Lung microvascular endothelial cell (primary cell): ENCODE data around the gene MRPS22. TPM values are rescaled to one million over a fixed set of nuclear protein-coding genes. Genes with fewer than 3 reads are reported as not detected.

Experiments
- DNase-seq, 2 donors: peaks; one replicate each; pipeline versions ENCODE4 v3.0.0 to v3.0.0-alpha.2; 2010; ENCODE audit warnings: low read depth in 2 of 2
- total RNA-seq: library from RNA; depleted of rRNA; stranded (reverse); fragments of >200 nt; gene quantifications from 2 replicates; pipeline ENCODE4 v1.2.1, GENCODE V29; 2014

MRPS22 gene
- total RNA-seq: 55.4 and 58.2 TPM in 2 replicates

DNA sequence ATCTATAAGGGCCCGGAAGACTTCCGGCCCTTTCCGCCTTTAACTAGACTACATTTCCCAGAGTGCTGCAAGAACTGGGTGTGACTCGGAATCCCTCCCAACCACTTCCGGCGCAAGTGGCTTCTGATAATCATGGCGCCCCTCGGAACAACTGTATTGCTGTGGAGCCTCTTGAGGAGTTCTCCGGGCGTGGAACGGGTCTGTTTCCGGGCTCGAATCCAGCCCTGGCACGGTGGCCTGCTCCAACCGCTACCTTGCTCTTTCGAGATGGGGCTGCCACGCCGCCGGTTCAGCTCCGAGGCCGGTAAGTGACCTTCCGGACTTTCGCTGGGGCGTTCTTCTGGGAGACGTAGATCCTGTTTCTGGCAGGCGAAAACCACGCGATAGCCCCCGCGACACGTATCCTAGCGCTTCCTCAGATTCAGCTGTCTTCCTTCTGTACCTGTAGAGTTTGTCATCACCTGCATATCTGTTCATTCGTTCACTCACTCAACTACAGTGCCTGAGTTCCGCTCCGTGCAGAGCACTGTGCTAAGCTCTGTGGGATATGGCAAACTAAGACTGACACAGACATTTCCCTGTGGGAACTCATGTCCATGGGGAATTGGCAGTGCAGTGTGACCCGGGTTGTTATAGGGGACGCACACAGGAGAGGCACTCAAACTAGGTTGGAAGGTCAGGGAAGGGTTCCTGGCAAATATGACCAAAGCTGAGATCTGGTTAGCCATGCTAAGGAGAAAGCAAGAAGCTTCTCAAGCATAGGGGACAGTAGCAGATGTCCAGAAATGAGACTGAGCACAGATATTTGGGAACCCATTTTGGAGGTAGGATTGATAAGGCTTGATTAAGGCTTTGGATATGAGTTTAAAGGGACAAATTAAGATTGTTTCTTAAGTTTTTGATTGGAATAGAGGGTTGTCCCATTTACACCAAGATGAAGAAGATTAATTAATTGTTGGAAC lies at the start of gene MRPS22:
Gene MRPS22 (plus strand): TSS at position 126 of the 962 bp plus-strand sequence. CDS start 7 bp downstream, at position 133.
- DNase-seq: peak; percentile 91 to 93

DNA sequence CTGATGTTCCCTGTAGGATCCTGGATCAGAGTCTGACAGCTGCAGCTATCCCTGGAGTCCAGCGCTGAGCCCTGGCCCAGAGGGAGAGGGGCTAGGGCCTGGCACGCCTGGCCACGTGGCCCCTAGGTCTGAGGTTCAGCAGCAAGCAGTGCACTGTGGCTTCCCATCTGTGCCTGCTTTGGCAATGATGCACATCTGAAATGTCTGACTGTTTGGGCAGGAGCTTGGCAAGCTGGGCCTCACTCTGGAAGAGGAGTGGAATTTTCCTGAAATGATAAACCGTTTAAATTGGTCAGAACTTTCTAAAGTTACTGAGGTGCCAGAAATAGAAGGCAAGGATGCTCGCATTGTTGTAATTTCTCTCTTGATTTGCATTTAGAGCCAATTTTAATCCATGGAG lies 48.8 kb upstream of the MRPS22 start:
- DNase-seq: no peak

DNA sequence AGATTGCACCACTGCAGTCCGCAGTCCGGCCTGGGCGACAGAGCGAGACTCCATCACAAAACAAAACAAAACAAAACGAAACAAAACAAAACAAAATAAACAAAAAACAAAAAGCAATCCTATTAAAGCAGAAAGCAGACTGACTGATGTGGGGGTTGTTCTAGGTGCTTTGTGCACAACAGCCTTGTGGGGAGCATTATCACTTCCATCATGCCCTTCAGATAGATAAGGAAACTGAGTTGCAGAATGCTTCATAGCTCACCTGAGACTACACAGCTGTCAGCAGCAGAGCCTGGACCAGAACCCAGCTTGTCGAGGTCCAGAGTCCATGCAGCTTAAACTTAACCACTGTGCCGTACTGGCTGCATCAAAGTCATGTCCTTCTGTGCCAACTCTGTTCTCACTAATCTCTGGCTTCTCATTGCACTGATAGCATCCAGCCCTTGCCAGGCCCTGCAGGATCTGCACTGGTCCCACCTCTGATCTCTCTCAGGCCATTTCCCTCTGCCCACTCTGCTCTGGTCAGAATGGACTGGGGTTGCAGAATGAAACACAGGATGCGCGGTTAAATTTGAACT lies 47.6 kb upstream of the MRPS22 start:
- DNase-seq: no peak

DNA sequence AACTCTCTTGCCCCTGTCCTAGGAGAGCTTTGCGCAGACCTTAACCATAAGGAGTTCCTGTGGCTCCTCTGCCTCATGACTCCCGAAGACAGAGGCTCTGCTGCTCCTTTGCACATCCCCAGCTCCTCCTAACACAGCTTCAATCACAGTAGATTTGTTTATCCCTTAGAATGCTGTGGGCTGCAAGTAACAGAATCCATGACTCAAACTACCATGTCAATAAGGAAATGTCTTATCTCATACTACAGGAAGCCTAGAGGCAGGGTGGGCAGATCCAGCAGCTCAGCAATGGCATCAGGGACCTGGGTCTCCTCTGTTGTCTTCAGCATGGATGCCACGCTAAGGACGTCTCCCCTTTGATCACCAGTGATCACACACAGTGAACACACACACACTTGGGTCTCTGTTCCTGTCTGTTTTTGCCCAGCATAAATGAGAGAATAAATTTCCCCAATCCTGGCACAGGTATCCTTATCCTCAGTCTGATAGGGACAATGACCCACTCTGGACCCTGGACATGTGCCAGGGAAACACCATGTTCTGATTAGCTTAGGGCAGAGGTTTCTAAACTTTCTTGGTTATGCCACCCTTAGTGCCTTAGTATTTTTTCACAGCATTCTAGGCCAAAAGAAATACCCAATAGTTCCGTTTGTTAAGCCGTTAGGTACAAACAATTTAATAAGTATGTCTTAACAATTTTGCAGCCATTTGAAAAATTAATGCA lies 46.1 kb upstream of the MRPS22 start:
- no peak for DNase-seq

DNA sequence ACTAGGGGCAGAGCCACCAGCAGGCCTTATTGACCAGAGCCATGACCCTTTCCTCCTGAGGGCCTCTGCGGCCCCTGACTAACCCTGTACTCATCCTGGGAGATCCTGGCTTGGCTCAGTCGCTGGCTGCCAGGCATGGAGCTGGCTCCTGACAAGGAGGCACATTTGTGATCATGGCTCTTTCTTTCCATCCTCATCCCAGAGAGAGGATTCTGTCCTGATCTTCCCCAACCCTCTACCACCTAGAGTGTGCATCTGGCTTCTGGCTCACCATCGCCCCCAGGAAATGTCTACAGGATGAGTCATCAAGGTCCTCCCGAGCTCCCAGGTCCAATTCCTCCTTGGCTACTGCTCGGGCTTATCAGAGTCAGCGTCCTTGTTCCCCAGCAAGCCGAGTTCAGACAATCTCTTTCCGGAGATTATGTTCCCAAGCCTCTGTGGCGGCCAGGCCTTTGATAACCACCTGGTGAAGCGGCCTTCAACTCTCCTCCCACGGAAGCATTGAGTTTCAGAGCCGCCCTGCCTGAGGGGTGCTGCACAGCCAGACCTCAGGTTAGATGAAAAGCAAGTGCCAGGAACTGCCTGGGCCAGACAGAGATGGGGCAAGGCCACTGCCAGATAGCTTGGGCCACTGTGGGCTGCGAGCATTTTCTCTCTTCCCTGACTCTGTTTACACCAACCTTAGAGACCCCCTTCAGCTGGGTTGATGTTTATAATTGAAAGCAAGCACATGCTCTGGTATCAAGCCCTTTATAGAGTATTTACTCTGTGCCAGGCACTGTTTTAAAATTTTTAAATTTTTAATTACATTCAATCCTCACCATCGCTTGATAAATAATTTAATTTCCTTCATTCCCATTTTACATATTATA lies 44.3 kb upstream of the MRPS22 start:
- peak in 1 of 2 donors; percentile 65 for DNase-seq

DNA sequence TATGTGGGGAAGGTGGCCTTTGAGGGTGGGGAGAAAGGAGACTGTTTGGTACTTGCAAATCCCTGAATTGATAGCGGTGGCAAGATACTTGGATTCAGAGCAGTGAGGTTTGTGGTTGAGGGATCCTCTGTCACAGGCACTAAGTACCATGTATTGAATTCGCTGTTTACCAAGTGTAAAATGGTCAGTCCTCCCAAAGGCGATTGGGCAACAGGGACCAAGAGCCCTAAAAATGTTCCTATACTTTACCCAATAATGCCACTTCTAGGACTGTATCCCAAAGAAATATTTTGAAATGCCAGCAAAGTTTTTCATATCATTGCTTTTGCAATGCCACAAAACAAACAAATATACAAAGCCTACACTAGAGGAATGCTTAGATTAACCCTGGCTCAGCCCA lies 43.4 kb upstream of the MRPS22 start:
- DNase-seq: no peak

DNA sequence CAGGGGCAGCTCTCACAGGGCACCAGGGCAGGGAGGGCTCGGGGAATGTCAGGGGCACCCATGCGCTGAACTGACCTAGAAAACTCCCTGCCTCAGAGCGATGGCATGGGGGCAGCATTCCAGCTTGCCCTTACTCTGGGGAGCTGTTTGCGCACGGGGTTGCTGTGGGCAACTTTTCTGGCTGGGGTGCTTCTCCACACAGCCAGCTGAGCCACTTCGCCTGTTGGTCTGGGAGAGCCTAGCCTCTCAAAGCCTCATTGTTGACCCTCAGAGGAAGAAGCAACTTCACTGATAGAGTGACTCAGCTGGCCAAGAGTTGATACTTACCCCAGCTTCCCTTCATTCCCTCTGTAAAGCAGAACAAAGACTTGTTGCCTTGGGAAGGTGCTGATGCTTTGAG lies 42.6 kb upstream of the MRPS22 start:
- DNase-seq: peak in 1 of 2 donors; percentile 60

DNA sequence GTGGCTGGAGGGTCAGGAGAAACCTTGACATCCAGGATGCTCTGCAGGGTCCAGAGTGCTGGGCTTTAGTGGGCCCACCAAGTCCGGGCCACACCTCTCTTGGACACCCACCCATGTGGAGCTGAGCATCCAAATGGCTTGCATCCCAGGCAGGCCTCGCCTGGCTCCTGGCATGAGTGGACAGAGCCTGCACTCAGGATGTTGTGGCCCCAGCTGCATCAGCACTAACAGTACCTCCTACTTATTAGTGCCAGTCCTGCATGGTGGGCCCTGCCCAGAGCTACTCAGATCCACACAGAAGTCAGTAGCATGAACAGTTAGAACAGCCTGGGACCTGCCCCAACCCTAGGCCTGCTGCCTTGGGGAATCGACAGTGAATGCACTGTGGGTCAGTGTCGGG lies 42.2 kb upstream of the MRPS22 start:
- no peak for DNase-seq

DNA sequence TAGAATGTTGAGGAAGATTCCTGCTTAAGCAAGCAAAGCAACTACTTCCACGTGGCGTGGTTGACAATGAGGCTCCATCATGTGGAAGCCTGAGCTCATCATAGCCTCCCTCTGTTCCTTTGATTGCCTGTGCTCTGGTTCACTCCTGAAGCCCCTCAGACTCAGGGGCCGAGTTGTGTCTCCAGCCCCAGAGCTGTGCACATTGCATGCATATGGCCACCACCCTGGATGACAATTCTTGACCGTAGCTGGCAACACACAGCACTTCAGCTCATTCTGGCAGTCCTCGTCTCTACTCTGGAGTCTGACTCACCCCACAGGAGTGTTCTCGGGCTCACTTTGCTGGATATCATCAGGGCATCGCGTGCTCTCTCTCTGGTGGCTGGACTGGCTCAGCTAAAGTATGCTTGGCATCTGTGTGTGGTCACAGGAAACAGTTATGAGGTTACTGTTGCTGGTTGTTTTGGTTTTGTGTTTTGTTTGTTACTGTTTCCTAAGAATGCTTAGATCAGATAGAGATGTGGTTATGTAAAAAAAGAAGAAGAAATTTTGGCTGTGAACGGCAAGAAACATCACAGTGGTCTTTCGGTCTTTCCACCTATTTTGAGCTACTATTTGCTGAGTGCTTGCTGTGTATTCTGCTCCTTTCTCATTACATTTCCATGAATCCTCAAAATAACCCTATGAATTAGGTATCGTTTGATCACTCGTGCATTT lies 41.6 kb upstream of the MRPS22 start:
- DNase-seq: peak; percentile 28 to 96

DNA sequence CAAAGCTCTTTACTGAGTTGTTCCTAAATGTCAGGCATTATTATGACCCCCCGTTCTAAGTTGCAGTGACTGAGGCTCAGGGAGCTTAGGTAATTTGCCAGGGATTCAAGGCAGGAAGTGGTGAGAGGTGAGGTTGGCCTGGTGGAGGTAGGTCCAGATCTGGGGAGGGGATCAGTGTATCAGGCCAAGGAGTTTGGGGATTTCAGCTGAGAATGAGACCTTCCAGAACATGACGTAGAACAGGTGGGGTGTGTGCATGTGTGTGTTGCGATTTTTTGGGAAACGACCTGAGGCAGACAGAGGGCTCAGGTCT lies 41.1 kb upstream of the MRPS22 start:
- no peak for DNase-seq

DNA sequence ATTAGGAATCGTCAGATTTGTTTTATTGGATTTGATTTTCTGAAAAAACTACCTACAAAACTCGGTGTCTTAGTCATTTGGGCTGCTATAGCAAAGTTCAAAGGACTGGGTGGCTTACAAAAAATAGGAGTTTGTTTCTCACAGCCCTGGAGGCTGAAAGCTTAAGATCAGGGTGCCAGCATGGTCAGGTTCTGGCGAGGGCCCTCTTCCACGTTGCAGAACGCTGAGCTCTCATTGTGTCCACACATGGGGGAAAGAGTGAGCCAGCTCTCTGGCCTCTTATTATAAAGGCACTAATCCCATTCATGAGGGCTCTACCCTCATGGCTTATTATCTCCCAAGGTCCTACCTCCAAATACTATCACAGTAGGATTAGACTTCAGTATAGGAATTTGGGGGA lies 40.6 kb upstream of the MRPS22 start:
- DNase-seq: no peak

DNA sequence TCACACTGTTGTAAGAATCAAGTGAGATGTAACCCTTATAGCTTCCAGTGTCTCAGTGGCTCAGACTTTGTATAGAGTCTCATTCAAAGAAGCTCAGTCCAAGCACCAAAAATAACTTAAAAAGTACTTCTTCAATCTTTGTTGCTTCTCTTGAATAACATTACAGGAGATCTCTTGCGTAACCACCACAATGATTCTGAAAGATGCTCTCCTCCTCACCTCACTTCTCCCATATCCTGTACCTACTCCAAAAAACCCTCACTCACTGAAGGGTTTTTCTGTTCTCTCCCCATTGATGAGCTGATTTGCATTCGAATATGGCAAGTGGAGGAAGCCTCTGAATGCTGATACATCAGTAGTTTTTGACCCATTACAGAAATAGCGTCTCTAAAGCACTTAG lies 39.4 kb upstream of the MRPS22 start:
- DNase-seq: no peak

DNA sequence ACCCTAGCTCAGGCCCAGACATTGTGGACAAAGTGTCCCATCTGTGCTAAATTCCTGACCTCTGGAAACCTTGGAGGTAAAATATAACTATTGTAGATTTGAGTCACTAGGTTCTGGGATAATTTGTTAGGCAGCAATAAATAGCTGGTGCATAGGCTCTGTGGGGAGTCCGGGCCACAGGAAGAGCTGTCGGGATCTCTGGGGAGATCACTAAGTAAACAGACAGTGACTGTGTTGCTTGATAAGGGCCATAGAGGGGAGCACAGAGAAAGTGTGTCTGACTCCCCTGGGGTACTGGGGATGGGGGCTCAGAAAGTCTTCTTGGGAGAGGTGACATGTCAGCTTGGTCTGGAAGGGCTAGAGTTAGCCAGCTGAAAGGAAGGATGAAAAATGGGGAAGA lies 37.7 kb upstream of the MRPS22 start:
- DNase-seq: no peak

DNA sequence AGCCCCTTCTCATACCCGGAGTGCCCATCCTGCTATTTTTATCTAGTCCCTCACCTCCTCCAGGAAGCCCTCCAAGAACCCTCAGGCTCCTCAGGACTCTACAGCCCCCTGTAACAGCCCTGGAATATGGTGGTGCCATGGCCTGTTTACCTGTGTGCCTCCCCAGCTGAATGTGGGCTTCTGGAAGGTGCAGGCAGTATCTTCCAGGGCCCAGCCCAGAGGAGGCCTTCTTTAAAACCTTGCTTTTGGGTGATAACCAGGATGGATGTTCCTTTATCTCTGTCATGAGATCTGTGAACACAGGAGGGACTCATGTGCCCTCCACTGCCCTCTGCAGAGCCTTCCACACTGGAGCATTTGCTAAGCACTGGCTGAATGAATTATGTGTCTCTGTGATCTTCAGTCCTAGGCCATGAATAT lies 36.7 kb upstream of the MRPS22 start:
- DNase-seq: no peak

DNA sequence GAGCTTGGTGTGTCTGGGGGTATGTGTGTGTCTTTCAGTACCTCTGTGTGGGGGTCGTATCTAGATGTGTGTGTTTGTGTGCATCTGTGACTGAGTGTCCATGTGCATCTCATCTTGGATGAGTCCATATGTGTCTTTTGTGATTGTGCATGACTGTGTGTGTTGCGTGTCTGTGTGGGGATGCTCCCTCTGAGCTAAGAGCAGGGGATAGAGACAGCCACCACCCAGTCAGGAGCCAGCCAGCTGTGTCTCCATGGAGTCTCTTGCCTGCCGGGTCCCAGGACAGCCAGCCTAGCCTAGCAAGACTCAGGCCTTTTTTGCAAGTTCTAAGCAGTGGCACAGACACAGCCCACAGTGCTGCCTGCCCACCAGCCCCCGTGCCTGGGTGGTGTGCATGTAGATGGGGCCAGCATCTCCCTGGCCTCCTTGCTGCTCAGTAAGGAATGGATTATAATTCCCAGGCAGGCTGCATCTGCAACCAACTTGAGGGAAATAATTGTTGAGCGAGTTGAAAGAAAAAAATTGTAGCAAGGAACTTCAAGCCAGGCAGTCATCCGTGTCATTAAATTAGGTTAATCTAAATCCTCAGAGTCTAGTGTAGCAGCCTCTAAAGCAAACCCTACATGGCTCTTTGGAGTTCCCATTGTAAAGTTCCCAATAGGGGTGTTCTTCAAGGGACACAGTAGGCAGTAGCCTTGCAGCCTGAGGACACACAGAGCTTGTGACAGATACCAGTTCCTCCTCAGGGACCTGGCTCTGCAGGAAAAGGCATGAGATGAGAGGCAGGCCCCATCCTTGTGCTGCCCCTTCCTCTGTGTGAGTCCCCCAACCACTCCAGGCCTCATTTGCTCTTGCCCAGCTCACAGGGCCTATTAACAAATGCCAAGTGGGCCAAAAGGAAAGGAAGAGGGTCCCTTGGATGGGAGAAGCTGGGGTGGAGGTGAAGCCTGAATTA lies 35.9 kb upstream of the MRPS22 start:
- DNase-seq: no peak

DNA sequence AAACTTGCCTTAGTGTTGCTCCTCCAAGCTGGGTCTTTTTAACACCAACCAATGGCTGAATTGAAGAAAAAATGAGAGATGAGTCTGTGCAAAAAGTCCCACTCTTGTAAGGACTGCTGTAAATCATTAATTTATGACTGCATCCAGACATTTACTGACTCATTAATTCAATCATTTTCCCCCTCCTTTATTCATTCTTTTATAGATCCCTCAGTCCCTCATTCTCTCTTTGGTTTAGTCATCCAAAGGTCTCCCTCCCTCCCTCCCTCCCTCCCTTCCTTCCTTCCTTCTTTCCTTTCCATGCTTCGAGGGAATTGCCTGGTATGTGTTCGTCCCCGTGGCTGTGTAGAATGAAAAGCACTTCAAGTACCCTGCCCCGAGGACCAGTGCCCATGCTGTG lies 35.3 kb upstream of the MRPS22 start:
- DNase-seq: no peak

DNA sequence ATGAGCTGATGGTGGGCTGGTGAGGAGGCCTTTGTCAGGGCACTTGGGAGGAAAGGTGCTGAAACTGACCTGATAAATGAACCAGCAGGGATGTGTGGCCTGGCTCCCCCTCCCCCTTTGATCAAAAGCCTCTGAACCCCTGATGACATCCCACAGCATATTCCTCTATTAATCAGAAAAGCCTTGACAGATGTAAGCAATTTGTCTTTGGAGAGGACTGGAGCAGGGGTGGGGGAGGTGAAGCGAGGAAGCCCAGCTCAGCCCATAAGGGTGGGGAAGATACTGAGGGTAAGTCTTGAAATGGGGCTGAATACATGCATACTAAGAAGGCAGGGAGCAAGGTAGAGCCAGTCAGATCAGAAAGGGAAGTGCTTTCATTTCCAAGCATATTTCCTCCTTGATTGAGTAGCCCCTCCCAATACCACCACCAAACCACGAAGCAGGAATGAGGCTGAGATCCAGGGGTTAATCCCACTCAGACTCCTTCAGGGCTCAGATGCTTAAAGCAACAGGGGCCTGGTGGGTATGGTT lies 34.7 kb upstream of the MRPS22 start:
- DNase-seq: no peak

DNA sequence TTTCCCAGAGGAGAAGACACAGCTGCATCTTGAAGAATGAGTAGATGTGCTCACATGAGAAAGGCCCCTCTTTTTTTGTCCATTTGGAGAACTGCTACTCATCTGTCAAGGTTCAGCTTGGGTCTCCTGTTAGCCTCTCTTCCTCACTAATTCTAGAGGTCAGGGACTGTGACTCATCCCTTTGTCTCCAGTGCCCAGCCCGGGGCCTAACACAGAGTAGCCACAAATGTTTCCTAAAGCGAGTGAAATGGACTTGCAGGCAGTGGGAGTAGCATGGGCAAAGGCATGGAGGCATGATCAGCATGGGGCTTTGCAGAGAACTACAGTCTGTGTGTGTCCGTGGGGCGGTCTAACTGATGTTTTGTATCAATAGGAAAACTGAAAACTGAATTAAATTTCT lies 33.9 kb upstream of the MRPS22 start:
- DNase-seq: peak; percentile 38 to 64

DNA sequence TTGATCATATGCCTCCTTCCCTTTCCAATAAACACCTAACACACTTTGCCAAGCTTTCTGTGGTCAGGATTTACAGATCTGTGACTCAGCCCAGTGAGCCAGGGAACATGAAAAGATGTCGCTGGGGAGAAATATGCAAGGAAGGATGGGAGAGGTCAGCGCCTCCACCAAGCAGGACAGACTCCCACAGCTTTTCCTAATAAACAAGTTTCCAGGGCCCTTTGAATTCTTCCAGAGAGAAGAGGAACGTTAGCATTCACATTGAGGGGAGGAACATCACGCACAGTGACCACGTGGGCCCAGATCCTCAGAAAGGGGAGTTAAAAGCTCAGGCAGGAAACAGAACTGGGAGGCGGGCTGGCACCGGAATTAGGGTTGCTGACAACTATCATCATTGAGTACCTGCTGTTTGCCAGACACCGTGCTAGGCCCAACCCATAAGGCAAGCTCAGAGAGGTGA lies 33.3 kb upstream of the MRPS22 start:
- DNase-seq: peak in 1 of 2 donors; percentile 72
